IMR-90 (cell line): Measurements from ENCODE around the gene SCTR. TPM values are rescaled to one million over a fixed set of nuclear protein-coding genes. Genes with fewer than 3 reads are reported as not detected.

Source experiments
- ATAC-seq: fragments of 200-7000 bp; cut with Tn5 transposase; 2 replicates; pipeline ENCODE4 v1.9.1; 2020; ENCODE audit warnings: low read depth, mild to moderate bottlenecking, moderate library complexity
- BruUV-seq: library from RNA; stranded (reverse); fragments of 400-500 nt; replicated peaks from 2 replicates; lab custom pipeline; 2021; lab: Mats Ljungman, UMichigan
- CTCF ChIA-PET: fragments of 300-600 bp; formaldehyde crosslinking; extraction: SDS; loops from one replicate; lab custom pipeline; 2021; ENCODE audit warnings: antibody characterized with exemption; lab: Yijun Ruan, JAX
- POLR2A ChIA-PET: fragments of 300-600 bp; sonication (Branson Sonifier 250); formaldehyde crosslinking; loops from one replicate; lab custom pipeline; 2022; ENCODE audit warnings: antibody characterized with exemption; ENCODE audit not compliant: unreplicated experiment; lab: Charles Lee
- DNase-seq: peaks from one replicate; pipeline ENCODE4 v3.0.0; 2013
- H2AFZ ChIP-seq: replicated peaks from 2 replicates; pipeline ENCODE3; 2013; ENCODE audit warnings: low read length, mild to moderate bottlenecking; ENCODE audit not compliant: poor library complexity
- H2AK5ac ChIP-seq: 2 replicates; pipeline ENCODE4 v1.6.1; 2013; ENCODE audit warnings: low read depth, low read length, inconsistent platforms
- H2AK9ac ChIP-seq: replicated peaks from 2 replicates; pipeline ENCODE3; 2013; ENCODE audit warnings: mild to moderate bottlenecking, low read depth, low read length, moderate library complexity; ENCODE audit not compliant: poor library complexity
- H2BK120ac ChIP-seq: 2 replicates; pipeline ENCODE4 v1.6.1; 2013; ENCODE audit warnings: low read depth, low read length, inconsistent platforms
- H2BK15ac ChIP-seq: 3 replicates; pipeline ENCODE4 v1.6.1; 2013; ENCODE audit warnings: low read depth, low read length, inconsistent platforms
- H2BK20ac ChIP-seq: 2 replicates; pipeline ENCODE4 v1.6.1; 2013; ENCODE audit warnings: low read depth, mild to moderate bottlenecking, inconsistent platforms, low read length, moderate library complexity
- H2BK5ac ChIP-seq: 2 replicates; pipeline ENCODE4 v1.6.1; 2013; ENCODE audit warnings: mild to moderate bottlenecking, low read depth, low read length, inconsistent platforms; ENCODE audit not compliant: poor library complexity, severe bottlenecking
- H3K14ac ChIP-seq: replicated peaks from 2 replicates; pipeline ENCODE4 v1.6.1; 2013; ENCODE audit warnings: low read depth, low read length, inconsistent platforms
- H3K18ac ChIP-seq: 2 replicates; pipeline ENCODE4 v1.6.1; 2013; ENCODE audit warnings: low read depth, low read length, control low read depth
- H3K23ac ChIP-seq: 2 replicates; pipeline ENCODE4 v1.6.1; 2013; ENCODE audit warnings: low read depth, low read length, inconsistent platforms
- H3K27ac ChIP-seq: 2 replicates; pipeline ENCODE4 v1.5.1; 2013; ENCODE audit warnings: mild to moderate bottlenecking, control low read depth, low read length; ENCODE audit not compliant: insufficient read depth
- H3K27me3 ChIP-seq: 2 replicates; pipeline ENCODE4 v1.6.1; 2013; ENCODE audit warnings: low read length; ENCODE audit not compliant: control insufficient read depth, insufficient read depth
- H3K36me3 ChIP-seq: 2 replicates; pipeline ENCODE4 v1.6.1; 2013; ENCODE audit warnings: low read length, mixed read lengths; ENCODE audit not compliant: control insufficient read depth, insufficient read depth
- H3K4ac ChIP-seq: 2 replicates; pipeline ENCODE4 v1.6.1; 2013; ENCODE audit warnings: low read depth, low read length, inconsistent platforms
- H3K4me1 ChIP-seq: 2 replicates; pipeline ENCODE4 v1.6.1; 2013; ENCODE audit warnings: low read length, mixed read lengths; ENCODE audit not compliant: control insufficient read depth, insufficient read depth
- H3K4me2 ChIP-seq: 2 replicates; pipeline ENCODE4 v1.6.1; 2013; ENCODE audit warnings: low read depth, mild to moderate bottlenecking, control low read depth, low read length, moderate library complexity
- H3K4me3 ChIP-seq: 2 replicates; pipeline ENCODE4 v1.5.1; 2013; ENCODE audit warnings: low read depth, mild to moderate bottlenecking, control low read depth, low read length, moderate library complexity; ENCODE audit not compliant: insufficient read depth
- H3K56ac ChIP-seq: 2 replicates; pipeline ENCODE4 v1.6.1; 2013; ENCODE audit warnings: low read length, inconsistent platforms; ENCODE audit not compliant: insufficient read depth; ENCODE audit errors: extremely low read depth
- H3K79me1 ChIP-seq, 2 experiments: 2 replicates each; pipeline ENCODE4 v1.6.1; 2013; ENCODE audit warnings: low read length in 2 of 2, inconsistent platforms in 1 of 2, low read depth in 1 of 2
- H3K9ac ChIP-seq: 2 replicates; pipeline ENCODE4 v1.6.1; 2013; ENCODE audit warnings: low read depth, low read length, control low read depth
- H3K9me1 ChIP-seq: 2 replicates; pipeline ENCODE4 v1.6.1; 2013; ENCODE audit warnings: low read length, inconsistent platforms; ENCODE audit not compliant: insufficient read depth
- H3K9me3 ChIP-seq: 2 replicates; pipeline ENCODE4 v1.6.1; 2013; ENCODE audit warnings: low read length; ENCODE audit not compliant: control insufficient read depth, insufficient read depth
- H4K20me1 ChIP-seq: 2 replicates; pipeline ENCODE4 v1.6.1; 2013; ENCODE audit warnings: low read length, inconsistent platforms; ENCODE audit not compliant: insufficient read depth
- H4K5ac ChIP-seq: 2 replicates; pipeline ENCODE4 v1.6.1; 2013; ENCODE audit warnings: mild to moderate bottlenecking, low read depth, low read length, control low read depth
- H4K8ac ChIP-seq, 2 experiments: 2 replicates each; pipeline ENCODE4 v1.6.1; 2013; ENCODE audit warnings: low read depth in 2 of 2, low read length in 2 of 2, control low read depth in 1 of 2, inconsistent platforms in 1 of 2
- H4K91ac ChIP-seq: 2 replicates; pipeline ENCODE4 v1.6.1; 2013; ENCODE audit warnings: low read depth, low read length, inconsistent platforms; ENCODE audit not compliant: insufficient read depth
- BHLHE40 ChIP-seq: fragments of 150-350 bp; IDR thresholded peaks from 2 replicates; pipeline ENCODE4 v1.6.1; 2016; ENCODE audit warnings: mild to moderate bottlenecking, low read depth, low read length
- CEBPB ChIP-seq: IDR thresholded peaks from 2 replicates; pipeline ENCODE4 v1.6.1; 2012; ENCODE audit warnings: low read depth, low read length, improper control_type of control experiment
- CHD1 ChIP-seq: IDR thresholded peaks from 2 replicates; pipeline ENCODE4 v1.6.1; 2012; ENCODE audit warnings: low read depth, low read length, improper control_type of control experiment
- MAFK ChIP-seq: IDR thresholded peaks from 2 replicates; pipeline ENCODE4 v1.6.1; 2012; ENCODE audit warnings: low read depth, low read length, improper control_type of control experiment
- MAZ ChIP-seq: IDR thresholded peaks from 2 replicates; pipeline ENCODE4 v1.6.1; 2012; ENCODE audit warnings: low read depth, mild to moderate bottlenecking, low read length, improper control_type of control experiment, moderate library complexity, borderline replicate concordance
- MXI1 ChIP-seq: IDR thresholded peaks from 2 replicates; pipeline ENCODE4 v1.6.1; 2012; ENCODE audit warnings: low read depth, mild to moderate bottlenecking, low read length, moderate library complexity, borderline replicate concordance
- NFE2L2 ChIP-seq: fragments of 150-350 bp; IDR thresholded peaks from 2 replicates; pipeline ENCODE4 v1.6.1; 2016; ENCODE audit warnings: low read depth, mild to moderate bottlenecking, low read length
- POLR2A ChIP-seq: IDR thresholded peaks from 2 replicates; pipeline ENCODE4 v1.6.1; 2012; ENCODE audit warnings: mild to moderate bottlenecking, low read depth, low read length
- RAD21 ChIP-seq: IDR thresholded peaks from 2 replicates; pipeline ENCODE4 v1.6.1; 2012; ENCODE audit warnings: low read length, improper control_type of control experiment
- RCOR1 ChIP-seq: IDR thresholded peaks from 2 replicates; pipeline ENCODE4 v1.6.1; 2012; ENCODE audit warnings: mild to moderate bottlenecking, low read length, improper control_type of control experiment; ENCODE audit not compliant: insufficient replicate concordance
- RFX5 ChIP-seq: IDR thresholded peaks from 2 replicates; pipeline ENCODE4 v1.8.0; 2012; ENCODE audit warnings: low read depth, mild to moderate bottlenecking, low read length, moderate library complexity
- SMC3 ChIP-seq: fragments of 150-350 bp; IDR thresholded peaks from 2 replicates; pipeline ENCODE4 v1.6.1; 2016; ENCODE audit warnings: low read depth, mild to moderate bottlenecking, antibody characterized with exemption, low read length, moderate library complexity
- WGBS, 2 experiments: methylation state at CpG; one replicate each; pipeline versions ENCODE4 v1.1.5 to v1.1.7; 2013; ENCODE audit warnings: missing lambda C conversion rate in 2 of 2; ENCODE audit not compliant: insufficient read length in 1 of 2; ENCODE audit errors: extremely low coverage in 2 of 2; 5-methylcytosine and 5-hydroxymethylcytosine counted together
- dilution Hi-C: fragments of 300-500 bp; cut with HindIII; formaldehyde crosslinking; loops from one replicate; pipeline ENCODE4 v1.14.3; 2018; ENCODE audit warnings: low sequenced_read_pairs; ENCODE audit not compliant: unreplicated experiment
- in situ Hi-C: fragments of 300-500 bp; cut with MboI; formaldehyde crosslinking; loops from 3 replicates; pipeline ENCODE4 v1.14.3; 2019; ENCODE audit warnings: low sequenced_read_pairs, inconsistent platforms, mixed read lengths
- intact Hi-C: fragments of 100-400 bp; cut with micrococcal nuclease; formaldehyde crosslinking; loops from 2 replicates; pipeline ENCODE4 v1.10.0; 2022
- polyA plus RNA-seq, 3 experiments: library from polyadenylated mRNA; depleted of rRNA; stranded (reverse); fragments of >200 nt; gene quantifications; 2 replicates each; pipeline ENCODE4 v1.2.3, GENCODE V29; 2012; ENCODE audit warnings: low replicate concordance in 1 of 3
- total RNA-seq: library from RNA; depleted of rRNA; stranded (reverse); fragments of >200 nt; gene quantifications from 2 replicates; pipeline ENCODE4 v1.2.3, GENCODE V29; 2012
- TF ChIP-seq, protein P1 (sequence below): fragments of 150-350 bp; IDR thresholded peaks from 2 replicates; pipeline ENCODE4 v1.6.1; 2016; ENCODE audit warnings: low read depth, mild to moderate bottlenecking, low read length, moderate library complexity, borderline replicate concordance
- TF ChIP-seq, protein P2 (sequence below): conservative IDR thresholded peaks from 2 replicates; pipeline ENCODE4 v1.5.1; 2012; ENCODE audit warnings: mild to moderate bottlenecking, low read depth, low read length, improper control_type of control experiment

The SCTR gene
- total and polyA plus RNA-seq, 2 of the 4 experiments (the other 2 are of a cell fraction), result not detected

DNA sequence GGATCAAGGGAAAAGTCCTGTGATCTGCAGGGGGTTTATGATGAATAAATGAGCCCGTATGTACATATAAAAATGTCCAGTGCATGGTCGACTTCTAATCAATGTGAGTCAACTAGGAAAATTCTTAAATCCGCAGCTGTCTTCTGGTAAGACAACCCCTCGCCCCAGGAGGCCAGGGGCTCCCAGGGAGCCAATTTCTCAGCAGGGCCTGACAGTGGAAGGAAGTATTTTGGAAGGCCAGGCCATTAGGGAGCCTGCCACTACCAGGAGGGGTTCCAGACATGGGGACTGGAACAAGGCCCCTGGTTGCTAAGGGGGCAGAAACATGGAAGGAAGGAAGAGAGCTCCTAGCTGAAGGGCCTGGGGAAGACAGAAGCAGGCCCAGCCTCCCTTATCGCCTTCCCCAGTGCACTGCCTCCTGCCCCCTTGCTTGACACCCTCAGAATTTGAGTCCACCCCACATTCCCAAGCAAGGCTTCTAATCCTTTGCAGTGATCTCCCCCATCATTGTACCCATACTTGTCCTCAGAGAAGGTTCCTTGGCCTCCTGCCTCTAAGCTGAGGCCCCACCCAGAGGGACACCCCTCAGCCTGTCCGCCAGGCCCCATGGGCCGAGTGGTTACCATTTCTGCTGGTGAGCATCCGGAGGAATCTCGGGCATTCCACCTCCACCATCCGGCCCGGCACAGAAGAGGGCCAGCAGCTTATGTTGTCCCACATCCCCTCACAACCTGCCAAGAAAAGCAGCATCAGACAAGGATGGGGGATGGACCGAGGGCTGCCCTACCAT, 45.9 kb downstream of the SCTR start:
- CTCF ChIA-PET, result interaction anchor here (0.6 kb wide), 1 partner anchor 66 kb away, joined by 6 read pairs; no protein-coding TSS in a partner anchor
- TF ChIP-seq RFX5 (no peak), MAFK (no peak), MAZ (no peak), SMC3 (no peak), RCOR1 (no peak), RAD21 (no peak), BHLHE40 (no peak), MXI1 (no peak), CEBPB (no peak), NFE2L2 (no peak), POLR2A (no peak), CHD1 (no peak)
- TF ChIP-seq, protein P1, sequence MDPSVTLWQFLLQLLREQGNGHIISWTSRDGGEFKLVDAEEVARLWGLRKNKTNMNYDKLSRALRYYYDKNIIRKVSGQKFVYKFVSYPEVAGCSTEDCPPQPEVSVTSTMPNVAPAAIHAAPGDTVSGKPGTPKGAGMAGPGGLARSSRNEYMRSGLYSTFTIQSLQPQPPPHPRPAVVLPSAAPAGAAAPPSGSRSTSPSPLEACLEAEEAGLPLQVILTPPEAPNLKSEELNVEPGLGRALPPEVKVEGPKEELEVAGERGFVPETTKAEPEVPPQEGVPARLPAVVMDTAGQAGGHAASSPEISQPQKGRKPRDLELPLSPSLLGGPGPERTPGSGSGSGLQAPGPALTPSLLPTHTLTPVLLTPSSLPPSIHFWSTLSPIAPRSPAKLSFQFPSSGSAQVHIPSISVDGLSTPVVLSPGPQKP, result no peak
- TF ChIP-seq, protein P2, sequence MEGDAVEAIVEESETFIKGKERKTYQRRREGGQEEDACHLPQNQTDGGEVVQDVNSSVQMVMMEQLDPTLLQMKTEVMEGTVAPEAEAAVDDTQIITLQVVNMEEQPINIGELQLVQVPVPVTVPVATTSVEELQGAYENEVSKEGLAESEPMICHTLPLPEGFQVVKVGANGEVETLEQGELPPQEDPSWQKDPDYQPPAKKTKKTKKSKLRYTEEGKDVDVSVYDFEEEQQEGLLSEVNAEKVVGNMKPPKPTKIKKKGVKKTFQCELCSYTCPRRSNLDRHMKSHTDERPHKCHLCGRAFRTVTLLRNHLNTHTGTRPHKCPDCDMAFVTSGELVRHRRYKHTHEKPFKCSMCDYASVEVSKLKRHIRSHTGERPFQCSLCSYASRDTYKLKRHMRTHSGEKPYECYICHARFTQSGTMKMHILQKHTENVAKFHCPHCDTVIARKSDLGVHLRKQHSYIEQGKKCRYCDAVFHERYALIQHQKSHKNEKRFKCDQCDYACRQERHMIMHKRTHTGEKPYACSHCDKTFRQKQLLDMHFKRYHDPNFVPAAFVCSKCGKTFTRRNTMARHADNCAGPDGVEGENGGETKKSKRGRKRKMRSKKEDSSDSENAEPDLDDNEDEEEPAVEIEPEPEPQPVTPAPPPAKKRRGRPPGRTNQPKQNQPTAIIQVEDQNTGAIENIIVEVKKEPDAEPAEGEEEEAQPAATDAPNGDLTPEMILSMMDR, result no peak
- Histone ChIP-seq H3K4me3 (no peak overlapping the region), H2BK5ac (no peak overlapping the region), H2BK120ac (no peak overlapping the region), H2BK15ac (no peak overlapping the region), H3K9me3 (no peaks in the 10 kb centered on the region), H3K4ac (no peak overlapping the region), H4K8ac (no peak overlapping the region), H3K56ac (no peak overlapping the region), H3K4me2 (no peak overlapping the region), H3K18ac (no peak overlapping the region), H3K14ac (no peak overlapping the region), H4K5ac (no peak overlapping the region), H3K9me1 (no peaks in the 10 kb centered on the region), H3K27ac (no peak overlapping the region), H3K9ac (no peak overlapping the region), H3K23ac (no peak overlapping the region), H4K20me1 (no peaks in the 10 kb centered on the region), H2AK5ac (no peak overlapping the region), H4K91ac (no peak overlapping the region), H2BK20ac (no peak overlapping the region), H2AK9ac (no peak overlapping the region), H3K36me3 (no peaks in the 10 kb centered on the region), H3K79me1 (no peaks in the 10 kb centered on the region), H3K27me3 (peaks cover 27% of the 10 kb centered on the region), H3K4me1 (no peaks in the 10 kb centered on the region), H2AFZ (no peak overlapping the region)
- no TSS peak for BruUV-seq
- WGBS, 2 experiments, result 61% methylated on average over 7 of the region's 12 CpGs; no CpG with 5 or more reads in 1 of the 2 experiments
- DNase-seq, result no peak
- ATAC-seq, result no peak
- in situ Hi-C loops (no loop called here), intact Hi-C loops (loop anchor here (5.0 kb wide), 2 partner anchors 466 to 596 kb away; no protein-coding TSS in a partner anchor), dilution Hi-C loops (no loop called here)
- POLR2A ChIA-PET, result no interaction called here
